HUES6 (cell line): Measurements from ENCODE around the gene TMEM221.

Experiments
- H3K27ac ChIP-seq: 2 replicates; pipeline ENCODE4 v1.7.0; 2013; ENCODE audit warnings: low read depth, mild to moderate bottlenecking, low read length, inconsistent platforms
- H3K27me3 ChIP-seq: 2 replicates; pipeline ENCODE4 v1.6.1; 2013; ENCODE audit warnings: low read length; ENCODE audit not compliant: control insufficient read depth, insufficient read depth
- H3K36me3 ChIP-seq: 2 replicates; pipeline ENCODE4 v1.6.1; 2013; ENCODE audit warnings: low read length; ENCODE audit not compliant: control insufficient read depth, insufficient read depth
- H3K4me1 ChIP-seq: 2 replicates; pipeline ENCODE4 v1.6.1; 2013; ENCODE audit warnings: low read length; ENCODE audit not compliant: control insufficient read depth, insufficient read depth
- H3K4me3 ChIP-seq: 2 replicates; pipeline ENCODE4 v1.5.1; 2013; ENCODE audit warnings: low read depth, low read length
- H3K9ac ChIP-seq: one replicate; pipeline ENCODE4 v1.6.1; 2013; ENCODE audit warnings: mild to moderate bottlenecking, low read length
- H3K9me3 ChIP-seq: 2 replicates; pipeline ENCODE4 v1.6.1; 2013; ENCODE audit warnings: low read depth, low read length; ENCODE audit not compliant: control insufficient read depth, insufficient read depth

The TMEM221 gene

GRCh38 chr19:17470068-17470841, 21.8 kb upstream of the TMEM221 start, which contains the start of gene SLC27A1:
SLC27A1 (plus strand) TSS chr19:17470524; CDS start chr19:17470541, 17 bp downstream.
- H3K9ac ChIP-seq, result peak within 1 kb of the TSS; percentile 43

GRCh38 chr19:17469481-17470067, 21.1 kb upstream of the TMEM221 start:
- H3K36me3 ChIP-seq, result no peaks in the 10 kb centered on the region
- H3K4me3 ChIP-seq, result peak overlapping the region; percentile 80
- H3K27me3 ChIP-seq, result peaks cover 19% of the 10 kb centered on the region
- peaks cover 18% of the 10 kb centered on the region for H3K4me1 ChIP-seq
- no peaks in the 10 kb centered on the region for H3K9me3 ChIP-seq
- peak overlapping the region; percentile 43 for H3K9ac ChIP-seq
- no peak overlapping the region for H3K27ac ChIP-seq

More at GRCh38 chr19:17470068-17470841, 21.8 kb upstream of the TMEM221 start, which contains the start of gene SLC27A1:
- Histone ChIP-seq H3K27ac (no peak within 1 kb of the TSS), H3K27me3 (peaks cover 19% of the 10 kb centered on the region), H3K4me3 (peak within 1 kb of the TSS; percentile 80), H3K36me3 (no peaks in the 10 kb centered on the region), H3K4me1 (peaks cover 18% of the 10 kb centered on the region), H3K9me3 (no peaks in the 10 kb centered on the region)

GRCh38 chr19:17469092-17469480, 20.6 kb upstream of the TMEM221 start:
- Histone ChIP-seq H3K4me1 (peaks cover 18% of the 10 kb centered on the region), H3K27me3 (peaks cover 19% of the 10 kb centered on the region), H3K9ac (peak overlapping the region; percentile 43), H3K36me3 (no peaks in the 10 kb centered on the region), H3K4me3 (peak overlapping the region; percentile 80), H3K9me3 (no peaks in the 10 kb centered on the region), H3K27ac (no peak overlapping the region)

GRCh38 chr19:17468302-17469091, 20.0 kb upstream of the TMEM221 start:
- Histone ChIP-seq H3K27me3 (peaks cover 19% of the 10 kb centered on the region), H3K9me3 (no peaks in the 10 kb centered on the region), H3K4me3 (peak overlapping the region; percentile 80), H3K9ac (peak overlapping the region; percentile 43), H3K27ac (no peak overlapping the region), H3K36me3 (no peaks in the 10 kb centered on the region), H3K4me1 (peaks cover 18% of the 10 kb centered on the region)

GRCh38 chr19:17467471-17468301, 19.2 kb upstream of the TMEM221 start:
- Histone ChIP-seq H3K4me3 (no peak overlapping the region), H3K36me3 (no peaks in the 10 kb centered on the region), H3K27me3 (peaks cover 19% of the 10 kb centered on the region), H3K27ac (no peak overlapping the region), H3K9me3 (no peaks in the 10 kb centered on the region), H3K4me1 (peaks cover 18% of the 10 kb centered on the region), H3K9ac (no peak overlapping the region)

GRCh38 chr19:17466487-17466850, 18.0 kb upstream of the TMEM221 start:
- no peak overlapping the region for H3K27ac ChIP-seq
- peaks cover 18% of the 10 kb centered on the region for H3K4me1 ChIP-seq
- H3K27me3 ChIP-seq, result peaks cover 14% of the 10 kb centered on the region
- no peak overlapping the region for H3K4me3 ChIP-seq
- H3K9ac ChIP-seq, result no peak overlapping the region
- H3K9me3 ChIP-seq, result no peaks in the 10 kb centered on the region
- no peaks in the 10 kb centered on the region for H3K36me3 ChIP-seq

GRCh38 chr19:17460372-17461230, 12.1 kb upstream of the TMEM221 start, which contains the start of gene NXNL1:
NXNL1 (minus strand) TSS chr19:17460926; CDS start chr19:17460869, 57 bp downstream.
- Histone ChIP-seq H3K9me3 (no peaks in the 10 kb centered on the region), H3K36me3 (no peaks in the 10 kb centered on the region), H3K27ac (no peak within 1 kb of the TSS), H3K4me3 (no peak within 1 kb of the TSS), H3K9ac (no peak within 1 kb of the TSS), H3K27me3 (peaks cover 23% of the 10 kb centered on the region), H3K4me1 (no peaks in the 10 kb centered on the region)

- Histone ChIP-seq H3K36me3 (no peaks in the 10 kb centered on the region), H3K9ac (no peak overlapping the region), H3K9me3 (no peaks in the 10 kb centered on the region), H3K27ac (no peak overlapping the region), H3K4me3 (no peak overlapping the region), H3K4me1 (0 out of 2 replicates have a peak, but pooled peaks cover 5% of the 10 kb centered on the region), H3K27me3 (peaks cover 37% of the 10 kb centered on the region)
Observed at GRCh38 chr19:17458970-17459369, 10.5 kb upstream of the TMEM221 start.

GRCh38 chr19:17457616-17458015, 9.1 kb upstream of the TMEM221 start:
- Histone ChIP-seq H3K4me3 (no peak overlapping the region), H3K27me3 (peaks cover 41% of the 10 kb centered on the region), H3K27ac (no peak overlapping the region), H3K9ac (no peak overlapping the region), H3K9me3 (no peaks in the 10 kb centered on the region), H3K4me1 (0 out of 2 replicates have a peak, but pooled peaks cover 5% of the 10 kb centered on the region), H3K36me3 (no peaks in the 10 kb centered on the region)
